ENCODE results near the gene LRP1B. TPM values are rescaled to one million over a fixed set of nuclear protein-coding genes. Genes with fewer than 3 reads are reported as not detected.

Gene LRP1B
- total RNA-seq, 1 experiment from 2014 or later, result 0.52 TPM

DNA sequence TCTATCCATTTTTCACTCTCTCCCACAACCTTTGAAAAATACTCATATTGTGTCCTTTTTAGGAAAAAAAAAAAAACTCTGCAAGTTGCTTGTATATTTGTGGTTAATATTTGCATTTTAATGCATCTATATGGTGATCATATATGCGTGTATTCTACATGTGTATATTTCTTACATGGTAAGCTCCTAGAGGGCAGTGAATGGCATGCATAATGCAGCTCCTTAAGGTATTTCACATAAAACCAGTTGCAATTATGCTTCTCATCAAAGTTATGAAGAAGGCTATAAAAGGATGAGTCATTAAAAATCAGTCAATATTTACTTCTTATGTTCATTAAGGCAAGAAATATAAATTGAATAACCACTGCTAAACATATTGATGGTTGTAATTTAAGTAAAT lies 100.8 kb downstream of the LRP1B start (continued):
- TF ChIP-seq STAT6 (CRISPR knock-in tag; conservative IDR thresholded peaks at IDR 0.05; ENCODE audit: low read depth) (no peak), CDX4 (CRISPR knock-in tag; IDR thresholded peaks at IDR 0.05; ENCODE audit: borderline replicate concordance) (no peak), GRHL2 (CRISPR knock-in tag; IDR thresholded peaks at IDR 0.05; ENCODE audit: insufficient replicate concordance, severe bottlenecking) (no peak), ZNF396 (CRISPR knock-in tag; IDR thresholded peaks at IDR 0.05; ENCODE audit: borderline replicate concordance) (no peak), IRF2 (CRISPR knock-in tag; IDR thresholded peaks at IDR 0.05; ENCODE audit: borderline replicate concordance, low read depth) (no peak), ZNF263 (CRISPR knock-in tag; IDR thresholded peaks at IDR 0.05; ENCODE audit: low read depth) (no peak), CREB1 (CRISPR knock-in tag; IDR thresholded peaks at IDR 0.05) (no peak), FOXP1 (CRISPR knock-in tag; IDR thresholded peaks at IDR 0.05; ENCODE audit: borderline replicate concordance) (no peak)
- TF ChIP-seq, protein P1, sequence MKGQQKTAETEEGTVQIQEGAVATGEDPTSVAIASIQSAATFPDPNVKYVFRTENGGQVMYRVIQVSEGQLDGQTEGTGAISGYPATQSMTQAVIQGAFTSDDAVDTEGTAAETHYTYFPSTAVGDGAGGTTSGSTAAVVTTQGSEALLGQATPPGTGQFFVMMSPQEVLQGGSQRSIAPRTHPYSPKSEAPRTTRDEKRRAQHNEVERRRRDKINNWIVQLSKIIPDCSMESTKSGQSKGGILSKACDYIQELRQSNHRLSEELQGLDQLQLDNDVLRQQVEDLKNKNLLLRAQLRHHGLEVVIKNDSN (CRISPR knock-in tag; IDR thresholded peaks at IDR 0.05), result no peak

DNA sequence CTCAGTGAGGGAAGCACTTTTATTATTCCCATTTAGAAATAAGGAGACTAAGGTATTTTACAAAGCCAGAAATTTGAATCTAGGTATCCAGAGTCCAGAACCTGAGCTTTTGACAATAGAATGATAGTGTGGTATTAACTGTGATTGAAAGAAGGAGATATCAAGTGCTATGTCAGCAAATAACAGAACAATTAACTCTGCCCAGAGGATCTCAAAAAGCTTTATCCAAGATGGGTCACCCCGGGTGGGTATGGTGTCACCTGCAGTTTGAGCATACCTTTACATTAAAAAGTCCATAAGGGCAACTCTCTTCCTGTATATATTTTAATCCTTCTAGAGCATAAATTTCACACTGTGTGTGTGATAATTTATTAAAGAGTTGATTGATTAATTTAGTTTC lies 105.4 kb downstream of the LRP1B start:
- Mint-ChIP-seq H3K27ac (no peak overlapping the region), H3K27me3 (ENCODE audit: low read depth) (no peaks in the 10 kb centered on the region), H3K36me3 (no peaks in the 10 kb centered on the region), H3K9me3 (no peaks in the 10 kb centered on the region), H3K4me3 (no peak overlapping the region), H3K4me1 (peaks cover 18% of the 10 kb centered on the region)
- TF ChIP-seq CREB1 (CRISPR knock-in tag; IDR thresholded peaks at IDR 0.05), result no peak
- no peak for TF ChIP-seq ZNF423 (CRISPR knock-in tag; IDR thresholded peaks at IDR 0.05)
- TF ChIP-seq ZNF121 (CRISPR knock-in tag; IDR thresholded peaks at IDR 0.05), result no peak
- TF ChIP-seq, protein P2, sequence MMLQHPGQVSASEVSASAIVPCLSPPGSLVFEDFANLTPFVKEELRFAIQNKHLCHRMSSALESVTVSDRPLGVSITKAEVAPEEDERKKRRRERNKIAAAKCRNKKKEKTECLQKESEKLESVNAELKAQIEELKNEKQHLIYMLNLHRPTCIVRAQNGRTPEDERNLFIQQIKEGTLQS (CRISPR knock-in tag; conservative IDR thresholded peaks at IDR 0.05), result no peak
- no peak for TF ChIP-seq ZNF263 (CRISPR knock-in tag; IDR thresholded peaks at IDR 0.05; ENCODE audit: low read depth)
- TF ChIP-seq SOX15 (CRISPR knock-in tag; IDR thresholded peaks at IDR 0.05), result no peak
- no peak for TF ChIP-seq GRHL2 (CRISPR knock-in tag; IDR thresholded peaks at IDR 0.05; ENCODE audit: insufficient replicate concordance, severe bottlenecking)
- TF ChIP-seq, protein P3, sequence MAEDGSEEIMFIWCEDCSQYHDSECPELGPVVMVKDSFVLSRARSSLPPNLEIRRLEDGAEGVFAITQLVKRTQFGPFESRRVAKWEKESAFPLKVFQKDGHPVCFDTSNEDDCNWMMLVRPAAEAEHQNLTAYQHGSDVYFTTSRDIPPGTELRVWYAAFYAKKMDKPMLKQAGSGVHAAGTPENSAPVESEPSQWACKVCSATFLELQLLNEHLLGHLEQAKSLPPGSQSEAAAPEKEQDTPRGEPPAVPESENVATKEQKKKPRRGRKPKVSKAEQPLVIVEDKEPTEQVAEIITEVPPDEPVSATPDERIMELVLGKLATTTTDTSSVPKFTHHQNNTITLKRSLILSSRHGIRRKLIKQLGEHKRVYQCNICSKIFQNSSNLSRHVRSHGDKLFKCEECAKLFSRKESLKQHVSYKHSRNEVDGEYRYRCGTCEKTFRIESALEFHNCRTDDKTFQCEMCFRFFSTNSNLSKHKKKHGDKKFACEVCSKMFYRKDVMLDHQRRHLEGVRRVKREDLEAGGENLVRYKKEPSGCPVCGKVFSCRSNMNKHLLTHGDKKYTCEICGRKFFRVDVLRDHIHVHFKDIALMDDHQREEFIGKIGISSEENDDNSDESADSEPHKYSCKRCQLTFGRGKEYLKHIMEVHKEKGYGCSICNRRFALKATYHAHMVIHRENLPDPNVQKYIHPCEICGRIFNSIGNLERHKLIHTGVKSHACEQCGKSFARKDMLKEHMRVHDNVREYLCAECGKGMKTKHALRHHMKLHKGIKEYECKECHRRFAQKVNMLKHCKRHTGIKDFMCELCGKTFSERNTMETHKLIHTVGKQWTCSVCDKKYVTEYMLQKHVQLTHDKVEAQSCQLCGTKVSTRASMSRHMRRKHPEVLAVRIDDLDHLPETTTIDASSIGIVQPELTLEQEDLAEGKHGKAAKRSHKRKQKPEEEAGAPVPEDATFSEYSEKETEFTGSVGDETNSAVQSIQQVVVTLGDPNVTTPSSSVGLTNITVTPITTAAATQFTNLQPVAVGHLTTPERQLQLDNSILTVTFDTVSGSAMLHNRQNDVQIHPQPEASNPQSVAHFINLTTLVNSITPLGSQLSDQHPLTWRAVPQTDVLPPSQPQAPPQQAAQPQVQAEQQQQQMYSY (CRISPR knock-in tag; IDR thresholded peaks at IDR 0.05), result no peak
- no peak for TF ChIP-seq ATF1 (CRISPR knock-in tag; IDR thresholded peaks at IDR 0.05)
- no peak for TF ChIP-seq ZNF317 (CRISPR knock-in tag; IDR thresholded peaks at IDR 0.05; ENCODE audit: borderline replicate concordance, low read depth)
- TF ChIP-seq SMAD4 (CRISPR knock-in tag; IDR thresholded peaks at IDR 0.05), result no peak
- no peak for TF ChIP-seq JUN (CRISPR knock-in tag; IDR thresholded peaks at IDR 0.05)
- no peak for TF ChIP-seq NR1H2 (CRISPR knock-in tag; IDR thresholded peaks at IDR 0.05)
- no peak for TF ChIP-seq ZNF232 (CRISPR knock-in tag; IDR thresholded peaks at IDR 0.05)
- TF ChIP-seq MLX (CRISPR knock-in tag; IDR thresholded peaks at IDR 0.05), result no peak
- no peak for TF ChIP-seq STAT6 (CRISPR knock-in tag; conservative IDR thresholded peaks at IDR 0.05; ENCODE audit: low read depth)
- peak; percentile 58 for ATAC-seq
- no peak for DNase-seq (ENCODE audit: low spot score)
- ChIA-PET CTCF (interaction anchor here (1.2 kb wide), 1 partner anchor 115 kb away, joined by 5 read pairs; no protein-coding TSS in a partner anchor), POLR2A (no interaction called here)

All from WTC11 (cell line).